ENCODE measurements around the gene ARG2. TPM values are rescaled to one million over a fixed set of nuclear protein-coding genes. Genes with fewer than 3 reads are reported as not detected.

ARG2 gene
- total and polyA plus RNA-seq, 10 of the 15 experiments (the other 5 are each of a cell fraction or from before 2014, with no cell fraction given): 0.48 to 7.8 (median 1.1) TPM

DNA sequence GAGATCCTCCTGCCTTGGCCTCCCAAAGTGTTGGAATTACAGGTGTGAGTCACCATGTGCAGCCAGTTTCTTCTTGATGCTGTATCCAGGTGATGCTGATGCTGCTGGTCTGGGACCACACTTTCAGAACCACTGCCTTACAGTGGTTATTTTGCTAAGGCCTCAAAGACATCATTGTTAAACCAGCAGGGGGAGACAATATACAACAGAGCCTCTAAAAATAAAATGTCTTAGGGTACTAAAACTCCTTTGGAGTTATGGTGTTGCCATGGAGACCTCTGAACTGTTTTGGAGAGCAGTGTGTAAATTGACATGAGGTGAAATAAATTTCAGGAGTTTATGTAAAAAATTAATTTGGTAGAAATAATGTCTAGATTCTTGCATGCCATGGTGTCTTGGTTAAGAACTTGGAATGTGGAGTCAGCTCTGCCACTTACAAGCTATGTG, 1.1 kb upstream of the ARG2 start (continued):
- TF ChIP-seq, protein P1, sequence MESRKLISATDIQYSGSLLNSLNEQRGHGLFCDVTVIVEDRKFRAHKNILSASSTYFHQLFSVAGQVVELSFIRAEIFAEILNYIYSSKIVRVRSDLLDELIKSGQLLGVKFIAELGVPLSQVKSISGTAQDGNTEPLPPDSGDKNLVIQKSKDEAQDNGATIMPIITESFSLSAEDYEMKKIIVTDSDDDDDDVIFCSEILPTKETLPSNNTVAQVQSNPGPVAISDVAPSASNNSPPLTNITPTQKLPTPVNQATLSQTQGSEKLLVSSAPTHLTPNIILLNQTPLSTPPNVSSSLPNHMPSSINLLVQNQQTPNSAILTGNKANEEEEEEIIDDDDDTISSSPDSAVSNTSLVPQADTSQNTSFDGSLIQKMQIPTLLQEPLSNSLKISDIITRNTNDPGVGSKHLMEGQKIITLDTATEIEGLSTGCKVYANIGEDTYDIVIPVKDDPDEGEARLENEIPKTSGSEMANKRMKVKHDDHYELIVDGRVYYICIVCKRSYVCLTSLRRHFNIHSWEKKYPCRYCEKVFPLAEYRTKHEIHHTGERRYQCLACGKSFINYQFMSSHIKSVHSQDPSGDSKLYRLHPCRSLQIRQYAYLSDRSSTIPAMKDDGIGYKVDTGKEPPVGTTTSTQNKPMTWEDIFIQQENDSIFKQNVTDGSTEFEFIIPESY (IDR thresholded peaks at IDR 0.05): no peak
- TF ChIP-seq RBBP5 (conservative IDR thresholded peaks at IDR 0.05) (no peak), SREBF2 (IDR thresholded peaks at IDR 0.05; ENCODE audit: low read length) (no peak), POLR2AphosphoS5 (IDR thresholded peaks at IDR 0.05; ENCODE audit: low read length) (no peak), BMI1 (IDR thresholded peaks at IDR 0.05; ENCODE audit: borderline replicate concordance) (peak; percentile 90), RAD21 (IDR thresholded peaks at IDR 0.05; ENCODE audit: insufficient read depth, low read depth, low read length) (peak; percentile 77), HDAC2 (IDR thresholded peaks at IDR 0.05) (no peak), BHLHE40 (IDR thresholded peaks at IDR 0.05; ENCODE audit: borderline replicate concordance in 1 of 2, low read depth in 2 of 2, low read length in 1 of 2) (0 out of 4 replicates have a peak, but pooled peaks of 1 of the 2 experiments have one; percentile 15), YY1 (IDR thresholded peaks at IDR 0.05; ENCODE audit: low read depth, low read length) (0 out of 2 replicates have a peak, but pooled peaks have one; percentile 24), EED (IDR thresholded peaks at IDR 0.05; ENCODE audit: low read depth) (no peak), FOXM1 (IDR thresholded peaks at IDR 0.05; ENCODE audit: low read depth, low read length) (0 out of 2 replicates have a peak, but pooled peaks have one; percentile 29), RB1 (IDR thresholded peaks at IDR 0.05; ENCODE audit: borderline replicate concordance) (no peak)
- TF ChIP-seq, protein P2, sequence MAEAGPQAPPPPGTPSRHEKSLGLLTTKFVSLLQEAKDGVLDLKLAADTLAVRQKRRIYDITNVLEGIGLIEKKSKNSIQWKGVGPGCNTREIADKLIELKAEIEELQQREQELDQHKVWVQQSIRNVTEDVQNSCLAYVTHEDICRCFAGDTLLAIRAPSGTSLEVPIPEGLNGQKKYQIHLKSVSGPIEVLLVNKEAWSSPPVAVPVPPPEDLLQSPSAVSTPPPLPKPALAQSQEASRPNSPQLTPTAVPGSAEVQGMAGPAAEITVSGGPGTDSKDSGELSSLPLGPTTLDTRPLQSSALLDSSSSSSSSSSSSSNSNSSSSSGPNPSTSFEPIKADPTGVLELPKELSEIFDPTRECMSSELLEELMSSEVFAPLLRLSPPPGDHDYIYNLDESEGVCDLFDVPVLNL (IDR thresholded peaks at IDR 0.05; ENCODE audit: low read depth, low read length): no peak
- TF ChIP-seq, protein P3, sequence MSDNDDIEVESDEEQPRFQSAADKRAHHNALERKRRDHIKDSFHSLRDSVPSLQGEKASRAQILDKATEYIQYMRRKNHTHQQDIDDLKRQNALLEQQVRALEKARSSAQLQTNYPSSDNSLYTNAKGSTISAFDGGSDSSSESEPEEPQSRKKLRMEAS (IDR thresholded peaks at IDR 0.05; ENCODE audit: low read depth, low read length): no peak
- TF ChIP-seq, protein P4, sequence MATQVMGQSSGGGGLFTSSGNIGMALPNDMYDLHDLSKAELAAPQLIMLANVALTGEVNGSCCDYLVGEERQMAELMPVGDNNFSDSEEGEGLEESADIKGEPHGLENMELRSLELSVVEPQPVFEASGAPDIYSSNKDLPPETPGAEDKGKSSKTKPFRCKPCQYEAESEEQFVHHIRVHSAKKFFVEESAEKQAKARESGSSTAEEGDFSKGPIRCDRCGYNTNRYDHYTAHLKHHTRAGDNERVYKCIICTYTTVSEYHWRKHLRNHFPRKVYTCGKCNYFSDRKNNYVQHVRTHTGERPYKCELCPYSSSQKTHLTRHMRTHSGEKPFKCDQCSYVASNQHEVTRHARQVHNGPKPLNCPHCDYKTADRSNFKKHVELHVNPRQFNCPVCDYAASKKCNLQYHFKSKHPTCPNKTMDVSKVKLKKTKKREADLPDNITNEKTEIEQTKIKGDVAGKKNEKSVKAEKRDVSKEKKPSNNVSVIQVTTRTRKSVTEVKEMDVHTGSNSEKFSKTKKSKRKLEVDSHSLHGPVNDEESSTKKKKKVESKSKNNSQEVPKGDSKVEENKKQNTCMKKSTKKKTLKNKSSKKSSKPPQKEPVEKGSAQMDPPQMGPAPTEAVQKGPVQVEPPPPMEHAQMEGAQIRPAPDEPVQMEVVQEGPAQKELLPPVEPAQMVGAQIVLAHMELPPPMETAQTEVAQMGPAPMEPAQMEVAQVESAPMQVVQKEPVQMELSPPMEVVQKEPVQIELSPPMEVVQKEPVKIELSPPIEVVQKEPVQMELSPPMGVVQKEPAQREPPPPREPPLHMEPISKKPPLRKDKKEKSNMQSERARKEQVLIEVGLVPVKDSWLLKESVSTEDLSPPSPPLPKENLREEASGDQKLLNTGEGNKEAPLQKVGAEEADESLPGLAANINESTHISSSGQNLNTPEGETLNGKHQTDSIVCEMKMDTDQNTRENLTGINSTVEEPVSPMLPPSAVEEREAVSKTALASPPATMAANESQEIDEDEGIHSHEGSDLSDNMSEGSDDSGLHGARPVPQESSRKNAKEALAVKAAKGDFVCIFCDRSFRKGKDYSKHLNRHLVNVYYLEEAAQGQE (IDR thresholded peaks at IDR 0.05; ENCODE audit: low read depth, low read length): no peak
- TF ChIP-seq, protein P5, sequence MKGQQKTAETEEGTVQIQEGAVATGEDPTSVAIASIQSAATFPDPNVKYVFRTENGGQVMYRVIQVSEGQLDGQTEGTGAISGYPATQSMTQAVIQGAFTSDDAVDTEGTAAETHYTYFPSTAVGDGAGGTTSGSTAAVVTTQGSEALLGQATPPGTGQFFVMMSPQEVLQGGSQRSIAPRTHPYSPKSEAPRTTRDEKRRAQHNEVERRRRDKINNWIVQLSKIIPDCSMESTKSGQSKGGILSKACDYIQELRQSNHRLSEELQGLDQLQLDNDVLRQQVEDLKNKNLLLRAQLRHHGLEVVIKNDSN (IDR thresholded peaks at IDR 0.05; ENCODE audit: borderline replicate concordance, extremely low read length, insufficient read depth, low read depth, low read length): no peak
- TF ChIP-seq, protein P6, sequence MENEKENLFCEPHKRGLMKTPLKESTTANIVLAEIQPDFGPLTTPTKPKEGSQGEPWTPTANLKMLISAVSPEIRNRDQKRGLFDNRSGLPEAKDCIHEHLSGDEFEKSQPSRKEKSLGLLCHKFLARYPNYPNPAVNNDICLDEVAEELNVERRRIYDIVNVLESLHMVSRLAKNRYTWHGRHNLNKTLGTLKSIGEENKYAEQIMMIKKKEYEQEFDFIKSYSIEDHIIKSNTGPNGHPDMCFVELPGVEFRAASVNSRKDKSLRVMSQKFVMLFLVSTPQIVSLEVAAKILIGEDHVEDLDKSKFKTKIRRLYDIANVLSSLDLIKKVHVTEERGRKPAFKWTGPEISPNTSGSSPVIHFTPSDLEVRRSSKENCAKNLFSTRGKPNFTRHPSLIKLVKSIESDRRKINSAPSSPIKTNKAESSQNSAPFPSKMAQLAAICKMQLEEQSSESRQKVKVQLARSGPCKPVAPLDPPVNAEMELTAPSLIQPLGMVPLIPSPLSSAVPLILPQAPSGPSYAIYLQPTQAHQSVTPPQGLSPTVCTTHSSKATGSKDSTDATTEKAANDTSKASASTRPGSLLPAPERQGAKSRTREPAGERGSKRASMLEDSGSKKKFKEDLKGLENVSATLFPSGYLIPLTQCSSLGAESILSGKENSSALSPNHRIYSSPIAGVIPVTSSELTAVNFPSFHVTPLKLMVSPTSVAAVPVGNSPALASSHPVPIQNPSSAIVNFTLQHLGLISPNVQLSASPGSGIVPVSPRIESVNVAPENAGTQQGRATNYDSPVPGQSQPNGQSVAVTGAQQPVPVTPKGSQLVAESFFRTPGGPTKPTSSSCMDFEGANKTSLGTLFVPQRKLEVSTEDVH (IDR thresholded peaks at IDR 0.05; ENCODE audit: low read depth, partially characterized antibody): no peak
